GM18909 (cell line): Measurements from ENCODE around the gene CDRT15.
"Not testable (repeated sequence)": the region's sequence is repeated elsewhere in the genome, so short reads cannot be mapped to it uniquely, and the experiment has no call there.

Experiments used
- ATAC-seq: cut with Tn5 transposase; IDR thresholded peaks from one replicate; pipeline ENCODE4 v1.9.1; 2021; ENCODE audit warnings: mild to moderate bottlenecking; ENCODE audit not compliant: unreplicated experiment, poor library complexity

Gene CDRT15

DNA sequence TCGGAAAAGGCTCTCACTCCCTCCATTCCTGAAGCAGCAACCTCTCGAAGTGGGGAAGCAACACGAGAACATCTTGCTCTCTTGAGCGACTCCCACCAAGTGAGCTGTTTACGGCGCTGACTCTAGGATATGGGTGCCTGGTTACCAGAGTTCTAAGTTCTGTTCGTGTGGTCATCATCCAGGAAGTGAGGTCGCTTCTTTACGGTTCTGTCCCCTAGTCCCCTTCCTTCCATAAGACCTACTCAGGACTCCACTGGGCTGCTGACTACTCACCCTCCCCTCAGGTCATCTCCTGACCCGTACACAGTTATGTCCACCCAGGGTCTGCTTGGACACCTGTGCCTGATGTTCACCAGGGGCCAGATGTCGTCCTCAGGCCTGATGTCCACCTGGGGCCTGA is at the start of gene CDRT15:
Gene CDRT15 (minus strand): TSS at position 101 of the 400 bp plus-strand sequence. CDS start 29 bp downstream, at position 72.
- ATAC-seq, result not testable (repeated sequence)

DNA sequence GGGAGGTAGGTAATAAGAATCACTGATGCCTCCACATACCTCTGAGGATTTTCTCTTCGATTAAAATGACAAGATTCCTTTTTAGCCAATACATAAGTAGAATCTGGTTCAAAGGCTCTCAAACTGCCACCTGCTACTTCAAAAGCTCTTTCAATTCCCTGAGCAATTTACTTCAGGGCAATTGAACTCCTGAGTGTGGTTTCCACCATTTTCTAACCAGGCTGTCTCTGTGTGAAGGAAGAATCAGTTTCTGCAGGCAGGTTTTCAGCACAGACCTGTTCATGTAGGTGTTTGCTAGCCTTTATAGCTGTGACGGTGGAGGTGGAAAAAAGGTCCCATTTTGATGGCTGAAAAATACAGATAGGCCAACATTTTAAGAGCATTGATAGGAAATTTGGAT is 46.1 kb upstream of the CDRT15 start:
- no peak for ATAC-seq

DNA sequence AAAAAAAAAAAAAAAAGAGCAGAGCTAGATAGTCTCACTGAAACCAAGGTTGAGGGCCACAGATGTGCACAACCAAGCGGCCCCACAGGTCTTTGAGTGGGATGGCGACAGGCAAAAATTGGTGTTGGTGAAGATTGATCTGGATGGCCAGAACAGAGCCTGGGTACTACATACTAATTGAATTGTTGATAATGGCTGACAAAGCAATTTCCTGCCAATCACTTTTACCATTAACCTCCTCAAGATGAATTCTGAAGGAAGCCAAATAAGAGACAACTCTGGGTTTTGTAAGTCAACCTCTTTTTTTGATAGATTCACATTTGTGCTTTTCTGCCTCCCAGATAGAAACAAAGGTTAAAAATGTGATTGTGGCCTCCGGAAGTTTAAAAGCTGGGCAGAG is 44.9 kb upstream of the CDRT15 start:
- ATAC-seq, result no peak

DNA sequence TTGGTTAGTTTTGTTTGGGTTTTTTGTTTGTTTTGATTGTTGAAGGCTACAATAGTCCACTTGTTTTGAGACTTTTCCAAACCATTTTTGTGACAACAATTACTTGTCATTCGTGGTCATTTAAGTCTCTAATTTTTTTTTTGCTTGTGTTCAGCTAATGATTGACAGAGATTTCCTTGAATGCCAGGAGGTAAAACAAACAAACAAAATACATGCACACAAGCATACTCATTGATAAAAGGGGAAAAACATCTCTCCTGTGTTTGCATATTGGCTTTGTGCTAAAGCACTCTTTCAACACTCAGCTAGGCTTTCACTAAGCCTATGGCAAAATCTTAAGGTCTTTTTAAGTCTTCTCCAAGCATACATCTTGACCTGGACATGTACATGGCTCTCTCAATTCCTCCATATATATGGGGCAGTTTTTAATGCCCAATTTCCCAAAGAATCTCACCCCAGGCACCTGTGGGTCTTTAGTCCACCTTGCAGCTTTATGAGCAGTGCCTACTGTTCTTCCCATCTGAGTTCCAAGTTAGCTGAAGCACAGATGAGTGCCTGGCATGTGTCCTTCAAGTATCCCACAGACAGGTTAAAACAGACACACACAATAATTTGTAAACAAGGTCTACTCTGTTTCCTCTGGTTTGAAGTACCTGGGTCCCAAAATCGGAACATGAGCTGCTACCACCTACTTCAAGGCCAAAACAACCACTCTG is 40.0 kb upstream of the CDRT15 start:
- ATAC-seq, result no peak

DNA sequence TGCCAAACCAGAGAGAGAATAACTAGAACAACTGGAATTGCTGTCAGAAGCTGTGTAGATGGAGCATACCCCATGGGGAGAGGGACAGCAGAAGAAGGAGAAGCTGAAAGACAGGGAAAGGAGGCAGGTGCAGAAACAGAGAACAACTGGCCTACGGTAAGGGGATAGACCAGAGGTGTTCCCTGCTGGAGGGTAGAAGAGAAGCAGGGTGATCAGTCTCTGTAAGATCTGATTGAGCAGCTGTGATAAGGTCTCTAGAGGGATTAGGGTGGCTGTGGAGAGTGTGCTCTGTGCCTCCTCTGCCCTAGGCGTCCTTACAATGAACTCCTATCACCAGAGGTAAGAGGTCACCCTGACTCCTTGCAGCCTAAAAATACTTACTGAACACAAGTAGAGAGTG is 33.8 kb upstream of the CDRT15 start:
- ATAC-seq, result no peak

DNA sequence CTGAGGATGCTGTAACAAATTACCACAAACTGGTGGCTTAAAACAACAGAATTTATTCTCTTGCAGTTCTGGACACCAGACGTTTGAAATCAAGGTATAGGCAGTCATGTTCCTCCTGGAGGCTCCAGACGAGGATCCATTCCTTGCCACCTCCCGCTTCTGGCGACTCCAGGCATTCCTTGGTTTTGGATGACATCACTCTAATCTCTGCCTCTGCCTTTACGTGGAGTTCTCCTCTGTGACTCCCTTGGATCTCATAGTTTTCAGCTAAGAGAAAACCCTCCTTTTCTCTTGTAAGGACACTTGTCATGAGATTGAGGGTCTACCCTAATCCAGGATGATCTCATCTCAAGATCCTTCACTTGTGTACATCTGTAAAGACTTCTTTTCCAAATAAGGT is 32.8 kb upstream of the CDRT15 start:
- no peak for ATAC-seq

DNA sequence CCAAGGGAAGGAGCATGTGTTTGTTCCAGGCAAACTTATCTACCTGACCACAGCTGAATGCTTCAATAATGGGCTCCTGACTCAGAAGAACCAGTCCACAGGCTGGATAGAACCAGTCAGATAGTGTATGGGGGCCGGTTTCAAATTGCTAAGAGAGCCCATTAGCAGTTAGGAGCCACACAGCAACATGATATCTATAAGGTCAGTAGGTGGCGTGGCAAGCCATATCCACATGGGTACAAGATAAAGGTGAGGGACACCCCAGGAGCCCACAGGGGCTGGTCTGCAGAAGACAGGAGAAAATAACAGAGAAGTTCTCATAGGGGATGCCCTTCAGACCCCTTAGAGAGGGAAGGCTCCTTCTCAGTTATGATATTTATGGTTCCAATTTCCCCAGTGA is 31.6 kb upstream of the CDRT15 start:
- no peak for ATAC-seq

DNA sequence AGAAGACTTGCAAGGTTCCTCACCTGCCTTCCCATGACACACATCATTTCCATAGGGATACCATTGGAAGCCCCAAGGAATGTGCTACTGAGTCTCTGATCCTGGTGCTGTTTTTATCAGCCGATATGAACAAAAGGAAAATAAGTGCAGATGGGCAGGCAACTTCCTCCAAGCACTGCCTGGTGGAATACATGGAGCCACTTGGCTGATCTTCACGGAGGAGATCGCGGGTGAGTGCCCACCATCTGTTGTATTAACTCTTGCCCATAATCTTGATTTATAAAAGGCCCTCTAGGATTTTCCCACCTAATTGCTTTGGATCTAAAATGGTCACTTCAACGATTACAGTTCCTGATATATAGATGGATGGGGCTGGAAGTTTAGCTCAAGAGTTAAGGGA is 24.7 kb upstream of the CDRT15 start:
- ATAC-seq, result no peak

DNA sequence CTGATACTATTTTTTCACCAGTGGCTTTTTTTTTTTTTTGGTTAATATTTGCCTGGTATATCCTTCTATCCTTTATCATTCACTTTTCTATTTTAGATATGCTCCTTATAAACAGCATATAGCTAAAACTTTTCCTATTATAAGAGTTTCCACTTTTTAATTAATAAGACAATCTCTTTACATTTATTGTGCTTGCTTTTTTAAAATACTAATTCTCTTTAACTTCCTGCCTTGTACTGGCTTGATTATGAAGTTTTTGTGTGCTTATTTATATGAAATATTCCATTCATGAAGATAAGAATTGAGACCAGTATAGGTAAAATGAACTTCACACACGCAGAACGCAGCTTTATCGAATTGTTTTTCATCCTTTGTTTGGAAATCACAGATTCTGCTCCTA is 9.0 kb upstream of the CDRT15 start:
- ATAC-seq, result no peak

DNA sequence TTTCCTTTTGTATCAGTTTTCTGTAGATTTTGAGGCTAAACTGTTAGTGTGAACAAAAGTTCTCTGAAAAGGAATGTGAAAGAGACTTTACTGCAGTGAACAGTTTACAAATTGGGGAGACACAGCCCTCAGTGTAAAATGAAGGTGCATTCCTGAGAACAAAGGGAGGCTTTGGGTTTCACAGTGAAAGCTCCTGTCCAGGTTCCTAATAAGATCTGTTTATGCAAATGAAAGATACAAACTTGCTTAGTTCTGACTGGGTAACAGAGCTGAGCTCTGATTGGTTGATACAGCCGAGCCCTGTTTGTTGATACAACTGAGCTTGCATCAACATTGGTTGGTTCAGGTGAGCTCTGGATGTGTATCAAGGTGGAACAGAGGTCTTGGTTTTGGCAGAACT is 8.3 kb upstream of the CDRT15 start:
- ATAC-seq, result no peak

DNA sequence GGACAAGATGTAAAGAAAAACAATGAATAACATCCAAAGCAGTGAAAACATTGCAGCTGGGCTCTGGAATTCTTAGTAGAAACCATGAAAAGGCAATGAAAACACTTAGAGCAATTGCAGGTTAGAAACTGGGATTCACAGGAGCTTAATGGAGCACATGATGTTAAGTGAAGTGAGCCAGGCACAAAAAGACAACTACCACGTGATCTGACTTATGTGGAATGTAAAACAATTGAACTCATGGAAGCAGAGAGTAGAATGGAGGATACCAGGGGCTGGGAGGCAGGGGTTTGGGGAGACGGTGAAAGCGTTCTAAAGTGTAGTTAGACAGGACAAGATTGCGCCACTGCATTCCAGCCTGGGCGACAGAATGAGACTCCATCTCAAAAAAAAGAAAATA is 2.6 kb upstream of the CDRT15 start:
- ATAC-seq, result not testable (repeated sequence)

DNA sequence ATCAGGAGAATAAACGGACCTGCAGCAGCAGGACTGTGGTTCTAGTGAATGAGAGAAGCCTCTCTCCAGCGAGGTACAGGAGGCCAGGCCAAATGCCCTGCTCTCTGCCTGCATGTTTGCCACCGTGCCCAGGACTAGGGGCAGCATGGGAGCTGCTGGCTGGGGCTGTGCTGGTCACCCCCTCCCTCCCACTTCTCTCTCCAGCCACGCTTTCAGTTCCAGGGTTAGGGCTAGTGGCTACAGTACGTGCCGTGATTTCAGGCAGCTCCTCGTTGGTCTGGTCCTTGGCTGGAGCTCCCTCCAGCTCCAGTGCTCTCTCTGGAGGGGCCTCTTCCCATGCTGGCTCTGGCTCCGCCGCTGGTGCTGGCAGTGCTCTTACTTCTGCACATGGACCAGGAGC is 630 bp downstream of the CDRT15 start:
- not testable (repeated sequence) for ATAC-seq

DNA sequence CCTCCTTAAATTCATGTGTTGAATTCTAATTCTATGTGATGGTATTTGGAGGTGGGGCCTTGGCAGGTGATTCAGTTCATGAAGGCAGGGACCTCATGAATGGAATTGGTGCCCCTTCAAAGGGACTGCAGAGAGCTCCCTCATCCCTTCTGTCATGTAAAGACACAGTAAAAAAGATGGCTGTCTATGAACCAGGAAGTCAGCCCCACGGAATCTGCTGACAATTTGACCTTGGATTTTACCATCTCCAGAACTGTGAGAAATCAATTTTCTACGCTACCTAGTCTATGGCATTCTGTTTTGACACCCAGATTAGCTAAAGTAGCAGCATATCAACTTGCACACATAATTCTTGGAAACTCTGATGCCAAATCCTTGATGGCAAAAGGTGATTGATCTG is 1.6 kb downstream of the CDRT15 start:
- not testable (repeated sequence) for ATAC-seq

DNA sequence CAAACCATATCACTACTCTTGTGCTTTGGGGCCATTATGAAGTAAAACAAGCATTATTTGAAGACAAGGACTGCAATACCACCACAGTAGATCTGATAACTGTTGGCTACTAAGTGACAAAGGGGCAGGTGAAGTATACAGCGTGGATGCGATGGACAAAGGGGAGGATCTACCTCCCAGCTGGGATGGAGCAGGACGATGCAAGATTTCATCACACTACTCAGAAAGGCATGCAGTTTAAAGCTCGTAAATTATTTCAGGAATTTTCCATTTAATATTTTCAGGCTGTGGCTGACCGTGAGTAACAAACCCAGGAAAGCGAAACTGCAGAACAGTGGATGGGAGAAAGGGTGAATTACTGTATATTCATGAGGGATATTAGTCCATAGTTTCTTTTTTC is 5.5 kb downstream of the CDRT15 start:
- not testable (repeated sequence) for ATAC-seq

DNA sequence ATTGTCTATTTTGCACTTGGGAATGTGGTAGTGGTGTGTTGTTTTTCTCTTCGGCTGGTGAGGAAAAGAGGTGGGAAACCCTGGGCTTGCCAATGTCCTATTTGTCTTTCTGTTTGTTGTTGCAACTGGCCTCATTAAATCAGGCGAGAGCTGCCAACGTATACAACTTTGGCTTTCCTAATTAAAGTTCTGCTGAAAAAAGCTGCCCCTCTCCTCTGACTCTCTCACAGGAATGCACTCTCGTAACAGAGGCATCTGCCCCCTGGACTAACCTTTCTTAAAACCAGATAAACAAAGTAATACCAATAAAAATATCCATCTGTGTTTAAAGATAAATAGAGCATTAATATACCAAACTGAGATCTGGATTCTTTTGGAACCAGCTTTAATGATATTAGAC is 7.8 kb downstream of the CDRT15 start:
- ATAC-seq, result no peak

DNA sequence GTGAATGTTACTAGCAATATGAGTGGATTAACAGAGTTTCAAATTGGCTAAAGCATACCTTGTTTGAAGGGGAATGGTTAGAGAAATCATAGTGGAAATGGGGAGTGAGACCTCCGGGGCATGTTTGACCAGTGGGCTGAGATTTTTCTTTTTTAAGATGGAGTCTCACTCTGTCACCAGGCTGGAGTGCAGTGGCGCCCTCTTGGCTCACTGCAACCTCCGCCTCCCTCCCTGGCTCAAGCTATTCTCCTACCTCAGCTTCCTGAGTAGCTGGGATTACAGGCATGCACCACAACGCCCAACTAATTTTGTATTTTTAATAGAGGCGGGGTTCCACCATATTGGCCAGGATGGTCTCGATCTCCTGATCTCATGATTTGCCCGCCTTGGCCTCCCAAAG is 9.6 kb downstream of the CDRT15 start:
- ATAC-seq, result no peak

DNA sequence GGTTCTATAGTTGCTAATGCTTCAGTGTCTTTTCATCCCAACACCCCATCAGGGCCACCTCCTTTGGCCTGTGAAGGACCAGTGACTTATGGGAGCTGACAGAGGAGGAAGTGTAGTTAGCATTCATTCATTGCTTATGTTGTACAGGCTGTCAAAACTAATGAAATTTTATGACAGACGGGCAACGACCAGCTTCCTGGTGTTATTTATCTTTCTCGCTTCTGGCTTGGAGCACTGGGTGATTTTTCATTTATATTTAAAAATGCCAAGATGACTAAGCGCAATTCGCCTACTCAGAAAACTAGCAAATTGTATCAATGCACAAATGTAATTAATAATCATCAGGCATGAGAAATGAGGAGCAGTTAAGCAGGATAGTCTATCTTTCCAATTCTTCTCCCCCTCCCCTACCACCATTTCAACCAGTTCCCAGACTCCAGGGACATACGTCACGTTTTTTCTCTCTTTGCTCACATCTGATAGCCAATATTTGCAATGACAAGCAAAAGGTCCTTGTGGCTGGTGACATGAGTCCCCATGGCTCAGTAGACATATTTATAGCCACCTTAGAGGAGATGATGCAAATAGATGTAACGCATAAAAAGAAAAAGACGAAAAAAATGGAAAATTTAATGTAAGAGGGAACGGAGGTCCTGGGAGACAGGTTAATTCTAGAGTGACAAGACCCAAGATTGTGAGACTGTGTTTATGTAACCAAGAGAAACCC is 11.2 kb downstream of the CDRT15 start:
- ATAC-seq, result no peak

DNA sequence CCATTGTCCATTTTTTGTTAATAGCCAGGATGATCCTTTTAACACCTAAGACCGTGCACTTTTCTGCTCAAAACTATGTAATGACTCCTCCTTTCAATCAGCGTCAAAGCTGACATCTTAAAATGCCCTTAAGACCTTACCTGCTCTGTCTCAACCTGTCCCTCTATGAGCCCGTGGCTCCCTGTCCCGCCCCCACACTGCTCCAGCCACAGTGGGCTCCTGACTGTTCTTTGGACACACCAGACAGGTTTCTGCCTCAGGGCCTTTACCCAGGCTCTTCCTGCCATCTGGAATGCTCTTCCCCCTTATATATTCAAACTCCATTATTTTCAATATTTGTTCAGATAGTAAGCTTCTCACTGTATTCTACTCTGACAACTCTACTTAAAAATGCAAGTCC is 14.1 kb downstream of the CDRT15 start:
- no peak for ATAC-seq

DNA sequence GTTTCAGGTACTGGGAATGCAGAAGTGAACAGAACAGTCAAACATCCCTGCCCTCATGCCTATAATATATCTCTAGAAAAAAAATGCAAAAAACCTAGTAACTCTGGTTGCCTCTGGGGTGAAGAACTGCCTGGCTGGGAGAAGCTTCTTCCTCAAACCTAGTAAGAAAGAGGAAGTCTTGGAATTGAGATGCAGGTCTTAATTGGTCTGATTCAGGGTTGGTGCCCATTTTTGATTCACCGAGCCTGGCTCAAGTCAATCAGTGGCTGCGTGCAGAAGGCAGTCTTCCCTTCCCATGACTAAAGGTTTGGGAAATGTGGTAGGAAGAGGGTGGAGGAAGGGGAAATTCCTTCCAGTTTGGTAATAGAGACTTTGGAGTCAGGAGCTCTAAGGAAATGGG is 22.4 kb downstream of the CDRT15 start:
- no peak for ATAC-seq

DNA sequence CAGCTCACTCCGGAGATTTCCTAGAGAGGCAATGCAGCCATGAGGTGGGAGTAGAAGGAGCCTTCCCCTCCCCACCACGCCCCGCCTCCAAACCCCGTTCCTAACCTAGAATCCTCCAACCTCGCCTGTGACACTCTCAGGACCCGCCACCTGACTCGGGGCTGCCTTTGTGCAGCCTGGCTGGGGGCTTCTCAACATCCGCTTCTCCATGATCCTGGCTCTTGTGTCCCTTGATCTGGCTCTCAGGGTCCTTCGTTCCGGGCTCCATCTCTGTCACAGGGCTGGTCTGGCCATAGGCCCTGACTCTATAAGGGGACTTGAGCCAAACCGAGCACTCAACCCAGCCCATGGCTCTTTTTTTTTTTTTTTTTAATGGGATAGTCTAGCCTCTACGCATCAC is 24.3 kb downstream of the CDRT15 start:
- ATAC-seq, result no peak

DNA sequence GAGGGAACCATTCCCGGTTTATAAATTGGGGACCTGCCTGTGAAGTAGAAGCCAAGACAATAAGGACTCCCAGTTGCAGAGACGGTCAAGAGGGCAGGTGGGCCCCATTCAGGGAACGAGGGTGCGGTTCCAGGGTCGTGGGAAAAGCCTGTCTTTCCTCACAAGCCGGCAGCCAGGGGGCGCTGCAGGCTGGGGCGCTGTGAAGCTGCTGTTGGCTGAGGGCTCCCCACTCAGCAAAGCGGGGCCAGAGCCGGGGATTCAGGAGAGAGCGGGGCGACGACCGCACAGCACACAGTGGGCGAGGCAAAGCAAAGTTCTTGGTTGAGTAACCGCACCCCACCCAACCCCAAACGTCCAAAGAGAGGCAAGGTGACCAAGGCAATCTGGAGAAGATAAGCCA is 24.9 kb downstream of the CDRT15 start:
- no peak for ATAC-seq

DNA sequence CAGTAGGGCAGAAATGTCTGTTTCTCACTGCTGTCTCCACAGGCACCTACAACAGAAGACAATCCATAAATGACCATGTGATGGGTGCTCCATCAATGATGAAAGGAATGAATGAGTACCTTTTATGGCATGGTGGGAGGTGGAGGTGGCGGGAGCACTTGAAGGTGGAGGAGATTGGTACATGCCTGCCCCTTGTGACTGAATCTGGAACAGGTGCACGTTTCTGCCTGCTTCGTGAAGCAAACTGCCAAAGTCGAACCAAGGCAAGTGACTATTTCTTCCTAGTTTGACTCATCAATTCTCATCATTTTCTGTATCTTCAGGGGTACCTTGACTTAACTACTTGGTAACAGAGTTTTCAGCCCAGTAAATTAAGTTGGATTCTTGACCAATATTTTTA is 25.4 kb downstream of the CDRT15 start:
- ATAC-seq, result no peak
